Measurements from ENCODE around the gene PDE7B.

DNA sequence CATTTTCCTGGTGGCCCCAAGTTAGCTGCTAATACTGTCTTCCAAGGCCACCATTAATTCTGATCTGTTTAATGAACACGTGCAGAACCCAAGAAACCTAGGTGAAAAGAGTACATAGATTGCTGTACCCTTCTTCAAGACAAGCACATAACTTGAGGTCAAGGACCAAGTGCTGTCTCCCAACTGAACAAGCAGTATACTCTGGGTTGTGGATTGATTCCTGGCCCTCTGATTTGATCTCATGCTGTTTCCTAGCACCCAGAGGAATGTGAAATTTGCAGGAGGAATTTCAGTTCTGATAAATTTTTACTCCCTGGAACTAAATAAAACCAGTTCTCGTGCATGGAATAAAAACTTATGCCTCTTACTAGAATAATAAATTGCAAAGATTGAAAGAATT is 323.0 kb downstream of the PDE7B start:
- TF ChIP-seq, protein P1, sequence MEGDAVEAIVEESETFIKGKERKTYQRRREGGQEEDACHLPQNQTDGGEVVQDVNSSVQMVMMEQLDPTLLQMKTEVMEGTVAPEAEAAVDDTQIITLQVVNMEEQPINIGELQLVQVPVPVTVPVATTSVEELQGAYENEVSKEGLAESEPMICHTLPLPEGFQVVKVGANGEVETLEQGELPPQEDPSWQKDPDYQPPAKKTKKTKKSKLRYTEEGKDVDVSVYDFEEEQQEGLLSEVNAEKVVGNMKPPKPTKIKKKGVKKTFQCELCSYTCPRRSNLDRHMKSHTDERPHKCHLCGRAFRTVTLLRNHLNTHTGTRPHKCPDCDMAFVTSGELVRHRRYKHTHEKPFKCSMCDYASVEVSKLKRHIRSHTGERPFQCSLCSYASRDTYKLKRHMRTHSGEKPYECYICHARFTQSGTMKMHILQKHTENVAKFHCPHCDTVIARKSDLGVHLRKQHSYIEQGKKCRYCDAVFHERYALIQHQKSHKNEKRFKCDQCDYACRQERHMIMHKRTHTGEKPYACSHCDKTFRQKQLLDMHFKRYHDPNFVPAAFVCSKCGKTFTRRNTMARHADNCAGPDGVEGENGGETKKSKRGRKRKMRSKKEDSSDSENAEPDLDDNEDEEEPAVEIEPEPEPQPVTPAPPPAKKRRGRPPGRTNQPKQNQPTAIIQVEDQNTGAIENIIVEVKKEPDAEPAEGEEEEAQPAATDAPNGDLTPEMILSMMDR (conservative IDR thresholded peaks at IDR 0.05 in 1 of 2, IDR thresholded peaks at IDR 0.05 in 1 of 2; ENCODE audit: low read depth in 1 of 2, low read length in 2 of 2), result no peak
- no peak for TF ChIP-seq EZH2 (IDR thresholded peaks at IDR 0.05; ENCODE audit: low read length, missing control alignments)

Measured in fibroblast of lung (primary cell).